SIG-M5 (cell line): ENCODE measurements around the gene SYNPO.

Experiments
- DNase-seq: peaks from one replicate; lab custom pipeline; 2025; lab: John Stamatoyannopoulos, UW

The SYNPO gene

GRCh38 chr5:150658699-150659265 is 18.3 kb downstream of the SYNPO start:
- DNase-seq = no peak

DNA sequence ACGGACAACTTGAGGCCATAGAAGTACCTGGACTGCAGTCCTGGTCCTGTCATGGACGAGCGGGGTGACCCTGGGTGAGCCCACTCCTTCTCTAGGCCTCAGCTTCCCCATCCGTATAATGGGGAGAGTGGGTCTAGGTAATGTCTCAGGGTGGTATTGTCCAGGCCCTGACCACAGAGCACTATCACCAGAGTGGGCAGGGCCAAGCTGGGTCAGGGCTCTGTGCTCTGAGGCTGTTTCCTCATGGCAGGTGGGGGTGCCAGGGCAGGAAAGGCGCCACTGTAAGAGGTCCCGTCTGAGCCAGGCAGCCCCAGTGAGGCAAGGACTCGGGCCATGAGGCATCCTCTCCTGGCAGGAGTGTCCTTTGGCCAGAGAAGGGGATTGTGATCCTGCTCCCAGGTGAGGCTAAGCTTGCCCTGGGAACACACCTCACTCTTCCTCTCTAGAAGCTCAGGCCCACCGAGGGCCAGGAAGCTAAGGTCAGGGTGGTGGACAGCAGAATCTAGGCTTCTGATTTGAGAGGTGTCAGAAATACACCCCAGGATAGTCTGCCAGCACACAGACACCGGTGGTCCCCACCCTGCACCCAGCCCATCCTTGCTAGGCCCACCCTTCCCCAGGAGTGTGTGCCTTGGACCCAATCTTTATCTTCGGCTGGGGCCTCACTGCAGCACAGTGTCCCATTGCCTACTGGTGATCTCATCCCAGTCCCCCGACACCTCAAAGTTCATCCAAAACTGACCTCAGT is 19.1 kb downstream of the SYNPO start:
- DNase-seq = no peak

GRCh38 chr5:150660108-150660831 is 19.8 kb downstream of the SYNPO start:
- DNase-seq = no peak

- DNase-seq = no peak
Observed at GRCh38 chr5:150661086-150661485, 20.6 kb downstream of the SYNPO start, which contains the start of gene MYOZ3. Gene MYOZ3, plus strand, starts transcription at chr5:150661251. Its CDS starts 1,691 bp downstream, at chr5:150662942.

- no peak for DNase-seq
Observed at GRCh38 chr5:150661821-150662596, 21.5 kb downstream of the SYNPO start.

DNA sequence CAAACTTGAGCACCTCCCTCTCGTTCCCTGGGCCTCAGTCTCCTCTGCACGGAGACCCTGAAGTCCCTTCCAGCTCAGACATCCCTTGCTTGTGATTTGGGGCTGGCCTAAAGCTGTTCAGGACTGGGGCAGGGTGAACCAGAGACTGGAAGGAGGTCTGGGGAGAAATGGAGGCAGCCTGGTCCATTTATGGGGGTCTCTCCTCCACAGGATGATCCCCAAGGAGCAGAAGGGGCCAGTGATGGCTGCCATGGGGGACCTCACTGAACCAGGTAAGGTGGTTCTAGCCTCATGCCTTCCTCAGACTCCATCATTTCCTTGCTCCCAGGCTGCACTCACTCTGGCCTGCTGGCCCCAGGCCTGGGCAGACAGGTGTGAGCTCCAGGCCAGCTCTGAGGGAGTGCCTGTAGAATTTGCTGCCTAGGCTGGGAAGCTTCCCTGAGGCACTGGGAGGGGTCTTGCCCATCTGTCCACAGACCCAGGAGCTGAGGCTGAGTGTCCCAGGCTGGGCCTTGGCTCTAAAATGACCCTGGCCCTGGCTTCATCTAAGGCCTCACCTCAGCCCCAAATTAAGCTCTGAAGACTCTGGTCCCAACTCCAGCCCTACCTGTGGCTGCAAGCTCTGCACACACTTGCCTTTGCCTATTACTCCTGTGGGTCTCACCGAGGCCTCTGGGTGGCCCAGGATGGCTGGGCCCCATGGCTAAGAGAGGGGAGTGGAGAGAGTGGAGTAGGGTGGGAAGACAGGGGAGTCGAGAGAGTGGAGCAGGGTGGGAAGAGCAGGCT is 22.5 kb downstream of the SYNPO start:
- no peak for DNase-seq

GRCh38 chr5:150663936-150664335 is 23.5 kb downstream of the SYNPO start:
- DNase-seq = no peak

DNA sequence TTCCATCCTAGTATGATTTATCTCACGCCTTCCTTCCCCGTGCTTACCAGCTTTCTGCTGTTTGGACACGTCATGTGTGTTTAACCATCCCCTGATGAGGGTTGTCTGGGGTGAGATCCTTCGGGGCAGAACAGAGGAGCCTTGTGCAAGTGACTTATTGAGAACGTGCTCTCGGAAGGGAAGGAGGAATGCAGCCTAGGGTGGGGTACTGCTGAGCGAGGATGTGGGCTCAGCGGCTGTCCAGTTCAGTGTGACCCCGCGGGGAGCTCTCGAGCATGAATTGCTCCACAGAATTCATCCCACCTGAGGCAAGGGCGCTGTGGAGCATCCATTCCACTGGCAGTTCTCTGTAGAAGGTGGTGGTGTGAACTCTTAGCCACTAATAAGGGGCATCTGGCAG is 24.6 kb downstream of the SYNPO start:
- no peak for DNase-seq

DNA sequence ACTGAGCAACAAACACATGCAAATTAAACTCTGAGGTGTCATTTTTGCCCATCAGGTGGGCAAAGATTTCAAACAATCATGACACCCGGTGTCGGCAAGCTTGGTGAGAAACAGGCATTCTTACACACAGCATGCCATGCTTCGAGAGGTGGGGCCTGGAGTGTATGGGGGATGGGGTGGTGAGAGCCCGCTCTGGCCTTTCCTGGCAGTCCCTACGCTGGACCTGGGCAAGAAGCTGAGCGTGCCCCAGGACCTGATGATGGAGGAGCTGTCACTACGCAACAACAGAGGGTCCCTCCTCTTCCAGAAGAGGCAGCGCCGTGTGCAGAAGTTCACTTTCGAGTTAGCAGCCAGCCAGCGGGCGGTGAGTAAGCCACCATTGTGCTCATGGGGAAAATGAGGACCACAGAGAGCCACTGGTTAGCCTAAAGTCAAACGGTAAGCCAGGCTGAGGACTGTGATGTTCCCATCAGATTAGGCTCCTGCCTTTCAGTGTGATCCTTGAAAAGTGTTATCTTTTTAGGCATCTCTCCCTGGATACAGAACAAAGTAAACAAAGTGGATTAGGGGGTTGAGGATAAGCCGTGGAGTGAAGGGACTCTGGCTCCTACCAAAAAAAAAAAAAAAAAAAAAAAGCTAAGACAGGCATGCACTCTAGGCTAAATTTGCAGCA is 30.0 kb downstream of the SYNPO start:
- DNase-seq = no peak

DNA sequence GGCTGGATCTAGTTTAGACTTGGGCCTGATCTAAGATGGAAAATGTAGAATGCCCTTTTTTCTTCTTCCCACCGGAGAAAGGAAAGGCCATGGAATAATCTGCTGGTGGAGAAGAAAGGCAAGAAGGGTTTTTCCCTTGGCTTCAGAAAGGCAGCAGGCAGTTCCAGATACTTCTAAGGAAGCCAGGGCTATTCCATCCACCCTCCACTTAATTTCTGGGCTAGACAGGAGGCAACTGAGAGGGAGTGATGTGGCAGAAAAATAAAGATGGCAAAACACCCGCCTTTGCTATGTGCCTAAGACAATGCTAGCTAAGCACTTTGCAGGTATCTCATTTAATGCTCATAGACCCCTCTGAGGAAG is 30.5 kb downstream of the SYNPO start:
- DNase-seq = no peak

GRCh38 chr5:150671509-150672236 is 31.2 kb downstream of the SYNPO start:
- no peak for DNase-seq

- no peak for DNase-seq
Observed at GRCh38 chr5:150672237-150672883, 31.9 kb downstream of the SYNPO start.

- DNase-seq = no peak
Observed at GRCh38 chr5:150672884-150673275, 32.4 kb downstream of the SYNPO start.

DNA sequence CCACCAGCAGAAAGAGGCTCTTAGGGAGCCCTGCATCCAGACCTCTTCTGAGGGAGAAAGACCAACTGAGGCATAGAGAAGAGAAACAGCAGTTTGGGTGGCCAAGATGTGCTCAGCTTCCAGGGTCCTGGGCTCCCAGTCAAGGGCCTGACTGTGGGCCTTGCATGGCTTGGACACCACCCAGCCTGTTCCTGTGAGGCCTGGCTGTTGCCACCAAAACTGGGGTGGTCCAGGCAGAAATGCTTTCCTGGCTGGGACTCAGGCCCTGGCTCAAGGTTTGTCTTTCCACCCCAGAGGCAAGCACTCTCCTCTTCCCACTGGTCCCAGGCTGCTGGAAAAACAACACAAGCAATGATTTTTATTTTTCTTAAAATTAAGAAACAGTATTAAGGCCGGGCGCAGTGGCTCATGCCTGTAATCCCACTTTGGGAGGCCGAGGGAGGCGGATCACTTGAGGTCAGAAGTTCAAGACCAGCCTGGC is 33.9 kb downstream of the SYNPO start:
- no peak for DNase-seq

- no peak for DNase-seq
Observed at GRCh38 chr5:150675069-150675468, 34.6 kb downstream of the SYNPO start.

- DNase-seq = no peak
Observed at GRCh38 chr5:150676578-150676977, 36.1 kb downstream of the SYNPO start.

DNA sequence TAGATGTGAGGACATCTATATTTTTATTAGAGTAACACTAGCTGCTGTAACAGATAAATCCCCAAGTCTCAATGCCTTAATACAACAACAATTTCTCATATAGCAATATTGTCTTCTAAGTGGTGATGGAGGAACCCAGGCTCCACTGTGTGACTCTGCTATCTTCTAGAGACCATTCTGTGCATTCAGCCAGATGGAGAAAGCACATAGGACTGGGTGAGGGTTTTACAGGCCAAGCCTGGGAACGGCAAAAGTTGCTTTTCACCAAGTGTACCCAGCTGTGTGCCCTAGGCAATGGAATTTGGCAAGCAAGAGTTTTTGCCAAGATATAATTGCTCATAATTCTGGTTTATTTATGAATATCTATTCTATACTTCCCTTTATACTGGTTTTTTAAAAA is 48.7 kb downstream of the SYNPO start:
- DNase-seq = no peak

DNA sequence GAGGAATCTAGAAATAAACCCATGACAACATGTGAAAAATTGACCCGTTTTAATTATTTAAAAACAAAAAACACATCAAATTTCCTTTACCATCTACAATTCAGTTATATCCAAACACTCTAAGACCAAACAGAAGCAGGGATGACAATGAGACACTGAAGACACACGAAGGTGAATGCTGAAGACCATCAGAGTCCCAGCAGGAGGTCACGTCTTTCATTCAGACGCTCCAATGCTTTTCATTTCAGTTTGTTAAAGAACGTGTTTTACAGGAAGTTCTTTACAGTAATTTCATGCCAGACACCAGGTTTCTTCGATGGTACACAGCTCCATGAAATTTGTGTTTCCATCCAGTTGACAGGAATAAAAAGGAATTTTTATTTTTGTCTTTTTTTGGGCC is 50.3 kb downstream of the SYNPO start:
- no peak for DNase-seq

GRCh38 chr5:150692276-150692675 is 51.8 kb downstream of the SYNPO start:
- DNase-seq = no peak

GRCh38 chr5:150694612-150695011 is 54.2 kb downstream of the SYNPO start:
- no peak for DNase-seq
